Measurements from ENCODE around the gene ZNF532.

- TF ChIP-seq CTCF (IDR thresholded peaks at IDR 0.05) (no peak), ZFX (IDR thresholded peaks at IDR 0.05; ENCODE audit: borderline replicate concordance) (no peak)
These were observed 7.1 kb downstream of the ZNF532 start for GRCh38 chr18:58871514-58872420.
